Brain pericyte (primary cell): Measurements from ENCODE around the gene MICAL1.
A peak's percentile ranks its signal among the peaks of the same experiment; 100 is the strongest.

Source experiments
- DNase-seq: peaks from one replicate; pipeline ENCODE4 v3.0.0-alpha.2; 2012; ENCODE audit warnings: low read depth, low spot score

Gene MICAL1

GRCh38 chr6:109455437-109456110 is at the start of gene MICAL1:
Gene MICAL1, minus strand, starts transcription at chr6:109455772. Its CDS starts 1,576 bp downstream, at chr6:109454196.
- DNase-seq = no peak

GRCh38 chr6:109503327-109504224 is 48.0 kb upstream of the MICAL1 start:
- DNase-seq = no peak

GRCh38 chr6:109498936-109499335 is 43.4 kb upstream of the MICAL1 start:
- no peak for DNase-seq

GRCh38 chr6:109498052-109498451 is 42.5 kb upstream of the MICAL1 start:
- no peak for DNase-seq

GRCh38 chr6:109496036-109496772 is 40.6 kb upstream of the MICAL1 start:
- no peak for DNase-seq

GRCh38 chr6:109493865-109494264 is 38.3 kb upstream of the MICAL1 start:
- DNase-seq = no peak

- no peak for DNase-seq
Measured at GRCh38 chr6:109491207-109491938, 35.8 kb upstream of the MICAL1 start.

GRCh38 chr6:109490713-109491112 is 35.1 kb upstream of the MICAL1 start:
- DNase-seq = no peak

GRCh38 chr6:109488001-109488400 is 32.4 kb upstream of the MICAL1 start:
- no peak for DNase-seq

- DNase-seq = no peak
Measured at GRCh38 chr6:109486068-109486467, 30.5 kb upstream of the MICAL1 start.

GRCh38 chr6:109485266-109485935 is 29.8 kb upstream of the MICAL1 start:
- no peak for DNase-seq

GRCh38 chr6:109484122-109484521 is 28.6 kb upstream of the MICAL1 start:
- DNase-seq = no peak

- no peak for DNase-seq
Measured at GRCh38 chr6:109483735-109484057, 28.1 kb upstream of the MICAL1 start.

- DNase-seq = peak; percentile 36
Measured at GRCh38 chr6:109482905-109483734, 27.5 kb upstream of the MICAL1 start, which contains the start of gene ZBTB24. Gene ZBTB24, minus strand, starts transcription at chr6:109483219. Its CDS starts 1,193 bp downstream, at chr6:109482026.

GRCh38 chr6:109480993-109481480 is 25.5 kb upstream of the MICAL1 start:
- DNase-seq = no peak

GRCh38 chr6:109478841-109479624 is 23.5 kb upstream of the MICAL1 start:
- no peak for DNase-seq

- DNase-seq = no peak
Measured at GRCh38 chr6:109478222-109478805, 22.7 kb upstream of the MICAL1 start.

GRCh38 chr6:109477725-109478124 is 22.2 kb upstream of the MICAL1 start:
- no peak for DNase-seq

GRCh38 chr6:109477184-109477583 is 21.6 kb upstream of the MICAL1 start:
- DNase-seq = no peak
